ENCODE measurements around the gene ATP5F1D. TPM values are rescaled to one million over a fixed set of nuclear protein-coding genes. Genes with fewer than 3 reads are reported as not detected.
"Not testable (repeated sequence)": the region's sequence is repeated elsewhere in the genome, so short reads cannot be mapped to it uniquely, and the experiment has no call there.

Gene ATP5F1D
- 100 to 1,000 TPM; 193 to 194 TPM for total RNA-seq

GRCh38 chr19:1241417-1242095, at the start of gene ATP5F1D:
ATP5F1D (plus strand) TSS chr19:1241751; CDS start chr19:1241851, 100 bp downstream.
- CTCF ChIA-PET: interaction anchor here (0.6 to 7.5 kb wide), 8 partner anchors 19 to 259 kb away, joined by 3 to 373 read pairs (median 4); partner anchors contain the start of genes CIRBP and WDR18
- POLR2A ChIA-PET: interaction anchor here (0.6 to 1.6 kb wide), 8 partner anchors 10 to 317 kb away, joined by 3 to 15 read pairs (median 4); partner anchors contain the start of genes CIRBP and RNU6-2

- ChIA-PET CTCF (interaction anchor here (0.6 kb wide), 1 partner anchor 86 kb away, joined by 3 read pairs; no protein-coding TSS in a partner anchor), POLR2A (no interaction called here)
Measured at GRCh38 chr19:1199531-1199930, 42.0 kb upstream of the ATP5F1D start.

GRCh38 chr19:1200614-1201013, 40.9 kb upstream of the ATP5F1D start:
- POLR2A ChIA-PET, CTCF ChIA-PET: not testable (repeated sequence)

- ChIA-PET CTCF (no interaction called here), POLR2A (no interaction called here)
Measured at GRCh38 chr19:1205114-1206099, 36.1 kb upstream of the ATP5F1D start, which contains the start of gene STK11. STK11 (plus strand) TSS chr19:1205778; CDS start chr19:1206914, 1,136 bp downstream.

- ChIA-PET POLR2A (interaction anchor here (0.5 to 1.2 kb wide), 2 partner anchors 12 to 74 kb away, joined by 4 read pairs; no protein-coding TSS in a partner anchor), CTCF (interaction anchor here (0.7 kb wide), 1 partner anchor 166 kb away, joined by 3 read pairs; no protein-coding TSS in a partner anchor)
Measured at GRCh38 chr19:1206150-1206863, 35.2 kb upstream of the ATP5F1D start.

GRCh38 chr19:1206864-1207450, 34.6 kb upstream of the ATP5F1D start:
- POLR2A ChIA-PET: interaction anchor here (0.5 to 1.2 kb wide), 2 partner anchors 12 to 74 kb away, joined by 4 read pairs; no protein-coding TSS in a partner anchor
- CTCF ChIA-PET: interaction anchor here (0.7 kb wide), 1 partner anchor 166 kb away, joined by 3 read pairs; no protein-coding TSS in a partner anchor

GRCh38 chr19:1208830-1209229, 32.7 kb upstream of the ATP5F1D start:
- POLR2A ChIA-PET: not testable (repeated sequence)
- CTCF ChIA-PET: interaction anchor here (0.7 to 1.3 kb wide), 3 partner anchors 14 to 1185 kb away, joined by 3 to 5 read pairs (median 4); no protein-coding TSS in a partner anchor

- POLR2A ChIA-PET: no interaction called here
- CTCF ChIA-PET: interaction anchor here (0.5 to 1.2 kb wide), 2 partner anchors 16 to 70 kb away, joined by 3 to 4 read pairs; no protein-coding TSS in a partner anchor
Measured at GRCh38 chr19:1210227-1210538, 31.4 kb upstream of the ATP5F1D start.

- CTCF ChIA-PET: interaction anchor here (1.0 kb wide), 1 partner anchor 210 kb away, joined by 3 read pairs; no protein-coding TSS in a partner anchor
- POLR2A ChIA-PET: interaction anchor here (0.6 to 0.7 kb wide), 2 partner anchors 19 to 59 kb away, joined by 3 to 15 read pairs; no protein-coding TSS in a partner anchor
Measured at GRCh38 chr19:1211494-1212234, 29.9 kb upstream of the ATP5F1D start.

- ChIA-PET CTCF (interaction anchor here (0.5 to 1.9 kb wide), 3 partner anchors 31 to 149 kb away, joined by 3 to 5 read pairs (median 3); no protein-coding TSS in a partner anchor), POLR2A (interaction anchor here (0.6 kb wide), 1 partner anchor 135 kb away, joined by 3 read pairs; no protein-coding TSS in a partner anchor)
Measured at GRCh38 chr19:1213391-1214286, 27.9 kb upstream of the ATP5F1D start.

GRCh38 chr19:1214299-1214861, 27.2 kb upstream of the ATP5F1D start:
- ChIA-PET POLR2A (interaction anchor here (0.6 kb wide), 1 partner anchor 135 kb away, joined by 3 read pairs; no protein-coding TSS in a partner anchor), CTCF (interaction anchor here (0.5 to 1.9 kb wide), 3 partner anchors 30 to 150 kb away, joined by 3 to 5 read pairs (median 3); no protein-coding TSS in a partner anchor)

- CTCF ChIA-PET: interaction anchor here (0.6 to 1.9 kb wide), 3 partner anchors 23 to 214 kb away, joined by 3 to 5 read pairs (median 4); no protein-coding TSS in a partner anchor
- POLR2A ChIA-PET: no interaction called here
Measured at GRCh38 chr19:1214862-1215731, 26.5 kb upstream of the ATP5F1D start.

GRCh38 chr19:1216756-1217155, 24.8 kb upstream of the ATP5F1D start:
- CTCF ChIA-PET: interaction anchor here (0.7 to 1.3 kb wide), 4 partner anchors 18 to 170 kb away, joined by 3 to 4 read pairs (median 3); no protein-coding TSS in a partner anchor

GRCh38 chr19:1217366-1217765, 24.2 kb upstream of the ATP5F1D start:
- ChIA-PET POLR2A (no interaction called here), CTCF (interaction anchor here (0.7 to 1.4 kb wide), 5 partner anchors 17 to 169 kb away, joined by 3 to 4 read pairs (median 3); partner anchors contain the start of gene ATP5F1D)

More at GRCh38 chr19:1216756-1217155, 24.8 kb upstream of the ATP5F1D start:
- POLR2A ChIA-PET: no interaction called here
